Endothelial cell of umbilical vein (primary cell): Measurements from ENCODE around the gene CCDC106.
A peak's percentile ranks its signal among the peaks of the same experiment; 100 is the strongest.

ENCODE experiments used
- EZH2 ChIP-seq: IDR thresholded peaks from 2 replicates; pipeline ENCODE4 v1.6.1; 2012; ENCODE audit warnings: borderline replicate concordance, low read depth, mild to moderate bottlenecking, moderate library complexity, low read length, inconsistent platforms; ENCODE audit not compliant: severe bottlenecking
- FOS ChIP-seq: IDR thresholded peaks from 2 replicates; pipeline ENCODE4 v1.6.1; 2011; ENCODE audit warnings: mild to moderate bottlenecking, low read length, moderate library complexity, borderline replicate concordance; ENCODE audit not compliant: insufficient read depth
- GATA2 ChIP-seq: IDR thresholded peaks from 2 replicates; pipeline ENCODE4 v1.7.0; 2011; ENCODE audit warnings: low read depth, mild to moderate bottlenecking, moderate library complexity, mixed read lengths, low read length; ENCODE audit not compliant: insufficient read length, insufficient read depth
- JUN ChIP-seq: IDR thresholded peaks from 2 replicates; pipeline ENCODE4 v1.6.1; 2011; ENCODE audit warnings: borderline replicate concordance, low read depth; ENCODE audit not compliant: insufficient read length, insufficient read depth
- MYC ChIP-seq: IDR thresholded peaks from one replicate; pipeline ENCODE4 v1.6.1; 2011; ENCODE audit warnings: mild to moderate bottlenecking, low read depth, low read length
- POLR2A ChIP-seq: IDR thresholded peaks from 2 replicates; pipeline ENCODE4 v1.6.1; 2012; ENCODE audit warnings: low read depth, mild to moderate bottlenecking, control low read depth, low read length
- POLR2AphosphoS5 ChIP-seq: IDR thresholded peaks from 2 replicates; pipeline ENCODE4 v1.6.1; 2012; ENCODE audit warnings: low read depth, mild to moderate bottlenecking, control low read depth, low read length, moderate library complexity; ENCODE audit not compliant: insufficient read depth
- TF ChIP-seq, protein P1 (sequence below), 2 donors: IDR thresholded peaks; 1 replicate in 1 of 2; 2 replicates in 1 of 2; pipeline ENCODE4 v1.5.1; 2011; ENCODE audit warnings: low read length in 2 of 2, mild to moderate bottlenecking in 2 of 2, moderate library complexity in 2 of 2, control low read depth in 1 of 2, inconsistent platforms in 1 of 2, low read depth in 1 of 2; ENCODE audit not compliant: insufficient read depth in 1 of 2; ENCODE audit errors: extremely low read depth in 1 of 2
- TF ChIP-seq, protein P2 (sequence below): IDR thresholded peaks from 2 replicates; pipeline ENCODE4 v1.6.1; 2011; ENCODE audit not compliant: insufficient read depth, insufficient read length

DNA sequence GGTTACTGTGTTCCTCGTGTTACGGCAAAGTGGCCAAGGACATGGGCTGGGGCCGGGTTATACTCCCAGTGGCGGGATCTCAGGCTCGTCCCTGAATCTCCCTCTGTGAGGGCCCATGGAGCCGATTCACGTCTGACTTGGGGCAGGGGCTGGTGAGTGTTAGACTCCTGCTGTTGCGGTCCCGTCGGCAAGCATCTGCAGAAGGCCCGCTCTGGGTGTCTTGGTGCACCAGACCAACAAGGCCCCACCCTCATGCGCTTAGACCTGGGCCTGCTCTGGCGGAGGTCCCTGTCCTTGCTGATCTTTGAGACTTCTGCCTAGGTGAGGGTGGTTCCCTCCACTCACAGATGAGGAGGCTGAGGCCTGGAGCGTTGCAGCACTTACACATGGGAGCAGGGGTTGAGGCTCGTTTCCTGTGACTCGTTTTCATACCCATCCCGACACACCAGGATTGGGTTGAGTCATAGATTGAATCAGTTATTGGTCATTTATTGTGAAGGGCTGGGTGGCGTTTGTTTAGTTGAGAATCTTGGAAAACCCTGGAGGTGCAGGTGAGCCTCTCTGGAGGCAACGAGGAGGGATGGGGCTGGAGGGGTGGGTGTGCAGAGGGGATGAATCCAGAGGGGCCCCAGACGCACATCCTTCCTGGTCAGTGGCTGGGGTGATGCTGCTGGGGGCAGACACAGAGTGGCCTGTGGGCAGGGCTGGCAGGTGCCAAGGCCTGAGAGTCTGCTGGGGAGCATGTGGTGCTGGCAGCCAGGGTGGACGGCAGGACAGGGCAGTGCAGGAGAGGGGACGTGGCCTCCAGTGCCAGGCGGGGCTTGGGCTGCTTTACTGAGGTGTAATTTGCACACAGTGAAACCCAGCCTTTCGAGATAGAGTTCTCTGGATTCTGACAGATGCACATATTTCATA, 31.6 kb downstream of the CCDC106 start:
- TF ChIP-seq, protein P1, sequence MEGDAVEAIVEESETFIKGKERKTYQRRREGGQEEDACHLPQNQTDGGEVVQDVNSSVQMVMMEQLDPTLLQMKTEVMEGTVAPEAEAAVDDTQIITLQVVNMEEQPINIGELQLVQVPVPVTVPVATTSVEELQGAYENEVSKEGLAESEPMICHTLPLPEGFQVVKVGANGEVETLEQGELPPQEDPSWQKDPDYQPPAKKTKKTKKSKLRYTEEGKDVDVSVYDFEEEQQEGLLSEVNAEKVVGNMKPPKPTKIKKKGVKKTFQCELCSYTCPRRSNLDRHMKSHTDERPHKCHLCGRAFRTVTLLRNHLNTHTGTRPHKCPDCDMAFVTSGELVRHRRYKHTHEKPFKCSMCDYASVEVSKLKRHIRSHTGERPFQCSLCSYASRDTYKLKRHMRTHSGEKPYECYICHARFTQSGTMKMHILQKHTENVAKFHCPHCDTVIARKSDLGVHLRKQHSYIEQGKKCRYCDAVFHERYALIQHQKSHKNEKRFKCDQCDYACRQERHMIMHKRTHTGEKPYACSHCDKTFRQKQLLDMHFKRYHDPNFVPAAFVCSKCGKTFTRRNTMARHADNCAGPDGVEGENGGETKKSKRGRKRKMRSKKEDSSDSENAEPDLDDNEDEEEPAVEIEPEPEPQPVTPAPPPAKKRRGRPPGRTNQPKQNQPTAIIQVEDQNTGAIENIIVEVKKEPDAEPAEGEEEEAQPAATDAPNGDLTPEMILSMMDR (IDR thresholded peaks at IDR 0.05; ENCODE audit: extremely low read depth in 1 of 2, insufficient read depth in 1 of 2, low read depth in 1 of 2, low read length in 2 of 2): no peak
- TF ChIP-seq POLR2AphosphoS5 (no peak), EZH2 (no peak), JUN (no peak), FOS (peak; percentile 56), POLR2A (no peak), GATA2 (peak; percentile 32), MYC (no peak)
- TF ChIP-seq, protein P2, sequence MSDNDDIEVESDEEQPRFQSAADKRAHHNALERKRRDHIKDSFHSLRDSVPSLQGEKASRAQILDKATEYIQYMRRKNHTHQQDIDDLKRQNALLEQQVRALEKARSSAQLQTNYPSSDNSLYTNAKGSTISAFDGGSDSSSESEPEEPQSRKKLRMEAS: no peak
